Measurements from ENCODE around the gene TSLP.

TSLP gene

DNA sequence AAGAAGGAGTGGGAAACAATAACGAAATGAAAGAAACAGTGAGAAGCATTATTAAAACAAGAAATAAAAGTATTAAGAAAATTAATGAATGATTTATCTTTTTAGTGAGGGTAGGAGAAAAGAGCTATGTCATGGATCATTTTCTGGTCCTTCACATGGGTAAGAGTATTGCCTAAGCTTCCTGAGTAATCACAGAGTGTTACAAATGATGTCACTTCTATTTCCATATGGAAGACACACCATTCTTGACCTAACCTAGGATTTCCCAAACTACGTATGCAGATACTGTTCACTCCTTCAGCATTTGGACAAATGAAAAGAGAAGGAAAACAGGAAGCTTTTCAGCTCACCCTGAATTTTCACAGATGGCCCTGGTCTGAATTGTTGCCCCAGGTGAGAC is 3.3 kb upstream of the TSLP start:
- FAIRE-seq (no peak), DNase-seq (ENCODE audit: insufficient read length, low spot score) (no peak)
- TF ChIP-seq PAX5 (IDR thresholded peaks at IDR 0.05; ENCODE audit: insufficient read depth, low read length, severe bottlenecking) (no peak), POU2F2 (IDR thresholded peaks at IDR 0.05; ENCODE audit: low read depth, low read length) (no peak), POLR2A (IDR thresholded peaks at IDR 0.05; ENCODE audit: low read depth, low read length) (no peak), POLR2AphosphoS5 (IDR thresholded peaks at IDR 0.05; ENCODE audit: low read depth, low read length) (no peak), TAF1 (IDR thresholded peaks at IDR 0.05; ENCODE audit: low read depth, low read length) (no peak), SPI1 (IDR thresholded peaks at IDR 0.05; ENCODE audit: low read depth, low read length) (no peak)

DNA sequence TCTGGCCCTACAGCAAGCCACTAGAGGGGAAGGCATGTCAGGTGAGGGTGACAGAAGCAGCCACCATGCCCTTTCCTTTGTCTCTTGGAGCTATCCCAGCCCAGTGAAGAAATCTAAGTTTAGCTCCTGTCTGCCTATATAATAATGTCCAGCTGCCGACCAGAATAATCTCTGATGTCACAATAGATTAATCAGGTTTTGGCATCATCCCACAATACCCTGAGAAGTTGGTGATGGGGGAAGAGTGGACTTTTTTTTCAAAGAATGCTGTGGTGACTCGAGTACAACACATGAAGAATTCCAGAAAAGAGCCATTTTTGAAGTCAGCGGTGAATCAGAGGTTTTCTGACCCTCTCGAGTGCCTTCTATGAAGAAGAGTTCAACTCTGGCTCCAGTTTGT is 1.7 kb upstream of the TSLP start:
- DNase-seq (ENCODE audit: insufficient read length, low spot score) (no peak), FAIRE-seq (no peak)
- TF ChIP-seq TAF1 (IDR thresholded peaks at IDR 0.05; ENCODE audit: low read depth, low read length) (no peak), SPI1 (IDR thresholded peaks at IDR 0.05; ENCODE audit: low read depth, low read length) (no peak), POU2F2 (IDR thresholded peaks at IDR 0.05; ENCODE audit: low read depth, low read length) (no peak), POLR2A (IDR thresholded peaks at IDR 0.05; ENCODE audit: low read depth, low read length) (no peak), POLR2AphosphoS5 (IDR thresholded peaks at IDR 0.05; ENCODE audit: low read depth, low read length) (no peak), PAX5 (IDR thresholded peaks at IDR 0.05; ENCODE audit: insufficient read depth, low read length, severe bottlenecking) (no peak)

DNA sequence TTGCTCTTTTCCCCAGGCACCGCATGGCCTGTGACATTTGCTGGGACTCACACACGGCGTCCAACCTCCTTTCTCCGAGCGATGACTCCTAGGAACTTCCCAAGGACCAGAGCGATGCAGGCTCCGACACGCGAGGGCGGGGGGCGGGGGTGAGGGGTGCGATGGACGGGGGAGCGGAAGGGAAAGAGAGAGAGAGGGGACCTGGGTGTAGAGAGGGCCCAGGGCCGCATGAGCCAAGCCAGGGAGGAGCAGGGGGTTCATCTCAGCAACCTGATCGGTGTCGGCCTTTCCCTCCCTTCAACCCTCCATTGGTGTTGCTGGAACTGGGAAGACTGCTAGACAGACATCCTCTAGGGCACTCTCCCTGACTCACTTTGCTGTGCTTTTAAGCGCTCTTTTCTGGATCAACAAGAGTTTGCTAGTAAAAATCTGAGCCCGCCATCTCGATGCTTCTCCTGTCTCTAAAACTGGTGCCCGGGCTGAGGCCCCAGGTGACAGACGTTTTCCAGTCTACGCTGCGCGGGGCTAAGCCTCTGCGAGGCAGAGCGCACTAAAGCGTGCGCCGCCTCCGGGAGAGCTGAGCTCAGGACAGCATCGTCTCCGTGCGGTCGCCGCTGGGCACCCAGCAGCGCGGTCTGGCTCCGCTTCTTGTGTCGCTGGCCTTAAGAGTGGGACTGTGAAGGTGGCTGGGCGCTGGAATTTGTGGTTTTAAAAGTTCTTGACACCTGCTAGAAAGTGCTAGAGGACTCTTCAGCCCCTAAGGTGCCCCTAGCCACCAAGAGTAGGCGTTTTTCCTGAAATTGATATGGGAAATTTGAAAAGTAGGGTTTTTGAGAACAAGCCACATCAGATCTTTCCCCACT is 1.0 kb upstream of the TSLP start:
- DNase-seq (ENCODE audit: insufficient read length, low spot score), result no peak

DNA sequence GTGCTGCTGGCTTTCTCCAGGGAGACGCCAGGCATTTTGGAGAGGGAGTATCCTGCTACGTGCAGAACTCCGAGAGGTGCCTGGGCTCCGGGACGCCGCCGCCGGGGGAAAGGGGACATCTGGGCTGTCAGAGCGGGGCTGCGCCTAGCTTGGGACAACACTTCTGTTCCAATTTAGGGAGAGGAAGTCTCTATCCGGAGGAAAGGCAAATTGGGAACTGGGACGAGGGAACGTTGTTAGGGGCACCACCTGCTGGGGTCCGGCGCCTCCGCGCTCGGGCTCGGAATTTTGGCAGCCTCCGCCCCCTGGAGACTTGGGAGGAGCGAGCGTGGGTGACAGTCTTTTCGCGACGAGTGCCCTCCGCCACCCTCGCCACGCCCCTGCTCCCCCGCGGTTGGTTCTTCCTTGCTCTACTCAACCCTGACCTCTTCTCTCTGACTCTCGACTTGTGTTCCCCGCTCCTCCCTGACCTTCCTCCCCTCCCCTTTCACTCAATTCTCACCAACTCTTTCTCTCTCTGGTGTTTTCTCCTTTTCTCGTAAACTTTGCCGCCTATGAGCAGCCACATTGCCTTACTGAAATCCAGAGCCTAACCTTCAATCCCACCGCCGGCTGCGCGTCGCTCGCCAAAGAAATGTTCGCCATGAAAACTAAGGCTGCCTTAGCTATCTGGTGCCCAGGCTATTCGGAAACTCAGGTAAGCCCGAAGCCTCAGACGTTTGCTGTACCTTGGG is 1.6 kb downstream of the TSLP start:
- TF ChIP-seq PAX5 (IDR thresholded peaks at IDR 0.05; ENCODE audit: insufficient read depth, low read length, severe bottlenecking) (peak; percentile 25), POU2F2 (IDR thresholded peaks at IDR 0.05; ENCODE audit: low read depth, low read length) (no peak)
- FAIRE-seq, result peak; percentile 71
- no peak for DNase-seq (ENCODE audit: insufficient read length, low spot score)

More for the DNA sequence above, 1.0 kb upstream of the TSLP start:
- no peak for FAIRE-seq
- TF ChIP-seq POLR2A (IDR thresholded peaks at IDR 0.05; ENCODE audit: low read depth, low read length) (no peak), POU2F2 (IDR thresholded peaks at IDR 0.05; ENCODE audit: low read depth, low read length) (no peak), POLR2AphosphoS5 (IDR thresholded peaks at IDR 0.05; ENCODE audit: low read depth, low read length) (no peak), SPI1 (IDR thresholded peaks at IDR 0.05; ENCODE audit: low read depth, low read length) (no peak), TAF1 (IDR thresholded peaks at IDR 0.05; ENCODE audit: low read depth, low read length) (no peak), PAX5 (IDR thresholded peaks at IDR 0.05; ENCODE audit: insufficient read depth, low read length, severe bottlenecking) (no peak)

DNA sequence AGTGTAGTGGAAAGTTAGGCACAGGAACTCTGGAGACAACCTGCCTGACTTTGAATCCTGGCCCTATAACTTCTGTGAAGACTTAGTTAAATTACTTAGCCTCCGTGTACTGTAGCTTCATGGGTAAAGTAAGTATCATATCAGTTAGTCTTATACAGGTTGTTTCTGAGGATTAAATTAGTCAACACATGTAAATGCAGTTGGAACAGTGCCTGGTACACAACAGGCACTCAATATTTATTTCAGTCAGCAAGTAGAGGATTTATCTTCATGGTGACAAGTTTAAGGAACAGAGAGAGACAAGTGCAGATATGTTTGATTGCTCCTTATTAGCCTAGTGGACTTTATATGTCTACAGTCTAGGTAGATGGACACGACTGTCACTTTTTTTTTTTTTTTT is 2.7 kb downstream of the TSLP start:
- peak; percentile 35 for FAIRE-seq
- no peak for TF ChIP-seq PAX5 (IDR thresholded peaks at IDR 0.05; ENCODE audit: insufficient read depth, low read length, severe bottlenecking)
- no peak for TF ChIP-seq SPI1 (IDR thresholded peaks at IDR 0.05; ENCODE audit: low read depth, low read length)
- no peak for TF ChIP-seq POLR2AphosphoS5 (IDR thresholded peaks at IDR 0.05; ENCODE audit: low read depth, low read length)
- TF ChIP-seq TAF1 (IDR thresholded peaks at IDR 0.05; ENCODE audit: low read depth, low read length), result no peak
- no peak for TF ChIP-seq POLR2A (IDR thresholded peaks at IDR 0.05; ENCODE audit: low read depth, low read length)

DNA sequence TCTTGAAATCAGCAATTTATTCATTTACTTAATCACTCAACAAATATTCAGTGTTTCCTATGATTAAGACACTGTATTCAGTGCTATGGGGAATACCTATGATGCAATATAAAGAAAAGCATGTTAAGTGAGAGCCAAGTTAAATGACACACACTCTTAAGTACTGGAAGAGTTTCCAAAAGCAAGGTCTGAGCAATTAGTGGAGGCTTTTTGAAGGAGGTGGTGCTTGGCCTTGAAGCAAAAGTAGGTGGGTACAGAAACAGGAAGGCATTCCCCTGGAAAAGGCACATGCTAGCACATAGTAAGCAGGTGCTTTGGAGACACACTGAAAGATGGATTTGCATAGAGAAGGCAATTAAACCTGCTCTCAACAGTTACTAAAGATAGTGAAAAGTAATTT is 4.0 kb downstream of the TSLP start:
- no peak for DNase-seq (ENCODE audit: insufficient read length, low spot score)
- no peak for TF ChIP-seq POLR2A (IDR thresholded peaks at IDR 0.05; ENCODE audit: low read depth, low read length)
- no peak for TF ChIP-seq TAF1 (IDR thresholded peaks at IDR 0.05; ENCODE audit: low read depth, low read length)
- FAIRE-seq, result no peak

More for the DNA sequence above, 2.7 kb downstream of the TSLP start:
- no peak for DNase-seq (ENCODE audit: insufficient read length, low spot score)

DNA sequence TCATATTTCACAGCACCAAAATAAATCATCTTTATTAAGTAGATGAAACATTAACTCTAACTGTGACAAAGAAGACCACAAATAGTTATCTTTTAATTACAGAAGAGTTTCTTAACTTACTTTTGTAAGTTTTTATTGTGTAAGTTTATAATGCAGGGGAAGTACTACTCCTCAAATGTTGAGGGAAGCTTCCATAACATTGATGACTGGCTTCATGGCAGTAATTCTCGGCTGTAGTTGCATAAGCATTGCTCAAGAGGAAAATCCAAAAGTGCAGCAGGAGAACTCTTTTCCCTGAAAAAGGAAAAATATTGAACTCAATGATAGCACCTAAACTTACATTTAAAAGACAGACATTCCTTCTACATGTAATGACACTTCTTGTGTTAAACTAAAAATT is 4.6 kb downstream of the TSLP start:
- no peak for TF ChIP-seq SPI1 (IDR thresholded peaks at IDR 0.05; ENCODE audit: low read depth, low read length)
- no peak for TF ChIP-seq PAX5 (IDR thresholded peaks at IDR 0.05; ENCODE audit: insufficient read depth, low read length, severe bottlenecking)
- TF ChIP-seq TAF1 (IDR thresholded peaks at IDR 0.05; ENCODE audit: low read depth, low read length), result no peak
- no peak for TF ChIP-seq POLR2AphosphoS5 (IDR thresholded peaks at IDR 0.05; ENCODE audit: low read depth, low read length)
- DNase-seq (ENCODE audit: insufficient read length, low spot score), result no peak
- FAIRE-seq, result no peak

DNA sequence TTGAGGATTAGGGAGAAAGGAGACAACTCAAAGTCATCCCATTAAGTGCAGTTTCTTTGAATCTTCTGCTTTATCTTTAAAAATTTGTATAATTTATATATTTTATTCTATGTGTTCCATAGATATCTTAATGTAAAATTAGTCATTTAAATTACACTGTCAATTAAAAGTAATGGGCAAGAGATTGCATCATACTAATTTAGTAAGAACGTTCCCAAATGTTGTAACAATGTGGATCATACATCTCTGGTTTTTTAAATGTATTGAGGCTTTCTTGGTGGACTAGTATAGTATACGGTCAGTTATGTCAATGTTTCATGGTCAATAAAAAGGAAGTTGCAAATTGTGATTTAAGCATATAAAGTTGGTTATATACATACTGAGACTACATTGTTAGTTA is 6.2 kb downstream of the TSLP start:
- no peak for DNase-seq (ENCODE audit: insufficient read length, low spot score)
- no peak for TF ChIP-seq POLR2A (IDR thresholded peaks at IDR 0.05; ENCODE audit: low read depth, low read length)
- no peak for TF ChIP-seq POLR2AphosphoS5 (IDR thresholded peaks at IDR 0.05; ENCODE audit: low read depth, low read length)
- no peak for FAIRE-seq

DNA sequence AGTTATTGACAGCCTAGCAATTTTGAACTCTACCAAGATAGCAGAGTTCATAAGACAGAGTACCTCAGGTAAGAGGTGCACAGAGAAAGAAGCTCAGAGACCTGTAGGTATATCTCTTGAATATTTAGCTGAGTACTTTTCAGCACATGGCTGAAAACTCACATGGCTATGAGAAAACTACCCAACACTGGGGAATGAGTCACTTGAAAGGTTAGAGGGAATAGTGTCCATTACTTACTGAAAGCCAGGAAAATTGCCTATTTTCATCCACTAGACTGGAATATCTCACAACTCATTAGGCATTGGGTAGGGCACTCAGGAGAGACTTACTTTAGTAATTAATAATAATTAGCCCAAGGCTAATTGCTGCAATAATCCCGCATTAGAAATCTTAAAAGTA is 8.3 kb downstream of the TSLP start:
- no peak for FAIRE-seq
- TF ChIP-seq POU2F2 (IDR thresholded peaks at IDR 0.05; ENCODE audit: low read depth, low read length) (no peak), PAX5 (IDR thresholded peaks at IDR 0.05; ENCODE audit: insufficient read depth, low read length, severe bottlenecking) (no peak), SPI1 (IDR thresholded peaks at IDR 0.05; ENCODE audit: low read depth, low read length) (no peak)
- DNase-seq (ENCODE audit: insufficient read length, low spot score), result no peak

DNA sequence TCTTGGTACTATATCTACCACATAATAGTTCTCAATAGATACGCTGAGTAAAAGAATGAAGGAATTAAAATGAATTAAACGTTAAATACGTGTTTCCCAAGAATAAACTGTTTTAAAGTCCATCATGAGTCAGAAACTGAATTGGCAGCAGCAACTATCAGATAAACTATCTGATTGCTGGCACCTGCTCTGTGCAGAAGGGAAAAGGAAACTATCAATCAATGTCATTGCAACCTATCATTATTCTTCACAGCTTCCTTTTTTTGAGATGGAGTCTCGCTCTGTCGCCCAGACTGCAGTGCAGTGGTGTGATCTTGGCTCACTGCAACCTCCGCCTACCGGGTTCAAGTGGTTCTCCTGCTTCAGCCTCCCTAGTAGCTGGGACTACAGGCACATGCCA is 11.8 kb downstream of the TSLP start:
- TF ChIP-seq PAX5 (IDR thresholded peaks at IDR 0.05; ENCODE audit: insufficient read depth, low read length, severe bottlenecking), result no peak
- no peak for TF ChIP-seq POU2F2 (IDR thresholded peaks at IDR 0.05; ENCODE audit: low read depth, low read length)
- no peak for TF ChIP-seq POLR2AphosphoS5 (IDR thresholded peaks at IDR 0.05; ENCODE audit: low read depth, low read length)
- TF ChIP-seq TAF1 (IDR thresholded peaks at IDR 0.05; ENCODE audit: low read depth, low read length), result no peak
- TF ChIP-seq POLR2A (IDR thresholded peaks at IDR 0.05; ENCODE audit: low read depth, low read length), result no peak
- TF ChIP-seq SPI1 (IDR thresholded peaks at IDR 0.05; ENCODE audit: low read depth, low read length), result no peak
- no peak for FAIRE-seq
- no peak for DNase-seq (ENCODE audit: insufficient read length, low spot score)
